WTC11 (cell line): Measurements from ENCODE around the gene UGT3A2. TPM values are rescaled to one million over a fixed set of nuclear protein-coding genes. Genes with fewer than 3 reads are reported as not detected.

Experiments
- ATAC-seq: fragments of 200-7000 bp; cut with Tn5 transposase; 2 replicates; pipeline ENCODE4 v1.10.0; 2021; ENCODE audit warnings: mild to moderate bottlenecking, moderate library complexity
- CTCF ChIA-PET: fragments of 300-600 bp; sonication (Branson Sonifier 250); formaldehyde crosslinking; loops from one replicate; lab custom pipeline; 2021; ENCODE audit warnings: antibody characterized with exemption; lab: Charles Lee
- POLR2A ChIA-PET: fragments of 350-600 bp; sonication (Branson Sonifier 250); formaldehyde crosslinking; loops from one replicate; lab custom pipeline; 2021; ENCODE audit warnings: antibody characterized with exemption; lab: Charles Lee
- DNase-seq: peaks from one replicate; pipeline ENCODE4 v3.0.0; 2021; ENCODE audit warnings: low spot score
- H3K27ac Mint-ChIP-seq: 2 replicates; pipeline ENCODE4 v1.8.0; 2021; ENCODE audit warnings: mixed read lengths
- H3K27me3 Mint-ChIP-seq: 2 replicates; pipeline ENCODE4 v1.8.0; 2021; ENCODE audit warnings: low read depth, mild to moderate bottlenecking, moderate library complexity, mixed read lengths
- H3K36me3 Mint-ChIP-seq: 2 replicates; pipeline ENCODE4 v1.8.0; 2021; ENCODE audit warnings: mixed read lengths
- H3K4me1 Mint-ChIP-seq: 2 replicates; pipeline ENCODE4 v1.8.0; 2022; ENCODE audit warnings: mixed read lengths
- H3K4me3 Mint-ChIP-seq: 2 replicates; pipeline ENCODE4 v1.8.0; 2021; ENCODE audit warnings: mild to moderate bottlenecking, moderate library complexity, mixed read lengths
- H3K9me3 Mint-ChIP-seq: 2 replicates; pipeline ENCODE4 v1.8.0; 2021; ENCODE audit warnings: mixed read lengths
- ARID4B ChIP-seq: sonication (generic); formaldehyde crosslinking; IDR thresholded peaks from 2 replicates; pipeline ENCODE4 v1.8.0; 2023; ENCODE audit warnings: missing genetic modification reagents, mild to moderate bottlenecking, borderline replicate concordance
- ATF6 ChIP-seq: sonication (generic); formaldehyde crosslinking; IDR thresholded peaks from 2 replicates; pipeline ENCODE4 v1.8.1; 2023; ENCODE audit warnings: mild to moderate bottlenecking, missing genetic modification reagents
- CDX4 ChIP-seq: fragments of 250-450 bp; sonication (Bioruptor Pico); IDR thresholded peaks from 2 replicates; pipeline ENCODE4 v1.9.0; 2021; ENCODE audit warnings: moderate library complexity, mild to moderate bottlenecking, inconsistent platforms, borderline replicate concordance
- CREM ChIP-seq: sonication (generic); formaldehyde crosslinking; IDR thresholded peaks from 2 replicates; pipeline ENCODE4 v1.8.1; 2022; ENCODE audit warnings: mild to moderate bottlenecking, missing genetic modification reagents, moderate library complexity
- CTCF ChIP-seq: fragments of 200-600 bp; IDR thresholded peaks from 2 replicates; pipeline ENCODE4 v1.8.0; 2022; ENCODE audit warnings: antibody characterized with exemption
- ESRRA ChIP-seq: sonication (generic); formaldehyde crosslinking; IDR thresholded peaks from 2 replicates; pipeline ENCODE4 v1.8.1; 2022; ENCODE audit warnings: mild to moderate bottlenecking, missing genetic modification reagents, borderline replicate concordance
- ETV6 ChIP-seq: sonication (generic); formaldehyde crosslinking; IDR thresholded peaks from 2 replicates; pipeline ENCODE4 v1.8.1; 2022; ENCODE audit warnings: mild to moderate bottlenecking, missing genetic modification reagents
- FOXK1 ChIP-seq: sonication (generic); formaldehyde crosslinking; IDR thresholded peaks from 2 replicates; pipeline ENCODE4 v1.8.0; 2022; ENCODE audit warnings: mild to moderate bottlenecking, moderate library complexity, missing genetic modification reagents
- JUN ChIP-seq: sonication (generic); formaldehyde crosslinking; IDR thresholded peaks from 2 replicates; pipeline ENCODE4 v1.8.0; 2023; ENCODE audit warnings: mild to moderate bottlenecking, missing genetic modification reagents
- RELA ChIP-seq: sonication (generic); formaldehyde crosslinking; IDR thresholded peaks from 2 replicates; pipeline ENCODE4 v1.8.1; 2022; ENCODE audit warnings: missing genetic modification reagents, mild to moderate bottlenecking, borderline replicate concordance
- TCF7 ChIP-seq: sonication (generic); formaldehyde crosslinking; IDR thresholded peaks from 2 replicates; pipeline ENCODE4 v1.8.0; 2022; ENCODE audit warnings: mild to moderate bottlenecking, low read depth, missing genetic modification reagents, moderate library complexity
- TEAD1 ChIP-seq: sonication (generic); formaldehyde crosslinking; IDR thresholded peaks from 2 replicates; pipeline ENCODE4 v1.8.0; 2022; ENCODE audit warnings: mild to moderate bottlenecking, missing genetic modification reagents
- USF1 ChIP-seq: sonication (generic); formaldehyde crosslinking; IDR thresholded peaks from 2 replicates; pipeline ENCODE4 v1.8.0; 2022; ENCODE audit warnings: mild to moderate bottlenecking, missing genetic modification reagents
- USF2 ChIP-seq: sonication (generic); formaldehyde crosslinking; IDR thresholded peaks from 2 replicates; pipeline ENCODE4 v1.8.1; 2023; ENCODE audit warnings: mild to moderate bottlenecking, missing genetic modification reagents, moderate library complexity
- ZBTB43 ChIP-seq: sonication (generic); formaldehyde crosslinking; IDR thresholded peaks from 2 replicates; pipeline ENCODE4 v1.8.1; 2023; ENCODE audit warnings: mild to moderate bottlenecking, missing genetic modification reagents
- ZNF281 ChIP-seq: sonication (generic); formaldehyde crosslinking; IDR thresholded peaks from 2 replicates; pipeline ENCODE4 v1.8.0; 2023; ENCODE audit warnings: mild to moderate bottlenecking, missing genetic modification reagents
- ZNF396 ChIP-seq: fragments of 250-450 bp; sonication (Bioruptor Pico); IDR thresholded peaks from 2 replicates; pipeline ENCODE4 v1.8.0; 2021; ENCODE audit warnings: mild to moderate bottlenecking, moderate library complexity, borderline replicate concordance
- ZNF512 ChIP-seq: sonication (generic); formaldehyde crosslinking; IDR thresholded peaks from 2 replicates; pipeline ENCODE4 v1.8.1; 2022; ENCODE audit warnings: missing genetic modification reagents, borderline replicate concordance
- total RNA-seq: library from RNA; stranded (reverse); gene quantifications from 3 replicates; pipeline ENCODE4 v1.2.3, GENCODE V29; 2021

UGT3A2 gene
- total RNA-seq, 1 experiment from 2014 or later: 13.6 TPM

- DNase-seq (no peak), ATAC-seq (no peak)
- ChIA-PET CTCF (no interaction called here), POLR2A (no interaction called here)
- H3K4me1 Mint-ChIP-seq: peaks cover 3% of the 10 kb centered on the region; the same call in 1 of the 2 replicates
- H3K9me3 Mint-ChIP-seq: no peaks in the 10 kb centered on the region
- no peak overlapping the region for H3K27ac Mint-ChIP-seq
- TF ChIP-seq JUN (no peak), ESRRA (CRISPR knock-in tag) (no peak), ARID4B (no peak), RELA (CRISPR knock-in tag) (no peak), ETV6 (CRISPR knock-in tag) (no peak), ZNF396 (CRISPR knock-in tag) (no peak), ZBTB43 (CRISPR knock-in tag) (no peak)
- no peaks in the 10 kb centered on the region; the same call in 1 of the 2 replicates for H3K27me3 Mint-ChIP-seq
- no peaks in the 10 kb centered on the region for H3K36me3 Mint-ChIP-seq
- no peak overlapping the region for H3K4me3 Mint-ChIP-seq
Observed at GRCh38 chr5:36001032-36001431, 65.7 kb downstream of the UGT3A2 start.

GRCh38 chr5:35999547-35999946 is 67.1 kb downstream of the UGT3A2 start:
- H3K27me3 Mint-ChIP-seq: no peaks in the 10 kb centered on the region; the same call in 1 of the 2 replicates
- no peak for ATAC-seq
- H3K9me3 Mint-ChIP-seq: no peaks in the 10 kb centered on the region
- no peak for DNase-seq
- POLR2A ChIA-PET: no interaction called here
- H3K4me3 Mint-ChIP-seq: no peak overlapping the region
- H3K27ac Mint-ChIP-seq: no peak overlapping the region
- peaks cover 3% of the 10 kb centered on the region; the same call in 1 of the 2 replicates for H3K4me1 Mint-ChIP-seq
- CTCF ChIA-PET: interaction anchor here (0.6 to 0.7 kb wide), 3 partner anchors 42 to 775 kb away, joined by 3 to 4 read pairs (median 3); no protein-coding TSS in a partner anchor
- no peaks in the 10 kb centered on the region for H3K36me3 Mint-ChIP-seq
- TF ChIP-seq RELA (CRISPR knock-in tag): no peak
- TF ChIP-seq ZNF281 (CRISPR knock-in tag): no peak
- no peak for TF ChIP-seq ETV6 (CRISPR knock-in tag)
- TF ChIP-seq ZNF512 (CRISPR knock-in tag): no peak
- no peak for TF ChIP-seq CDX4 (CRISPR knock-in tag)
- no peak for TF ChIP-seq CTCF
- no peak for TF ChIP-seq USF2
- TF ChIP-seq FOXK1 (CRISPR knock-in tag): no peak
- no peak for TF ChIP-seq TEAD1 (CRISPR knock-in tag)
- no peak for TF ChIP-seq CREM (CRISPR knock-in tag)
- TF ChIP-seq ATF6 (CRISPR knock-in tag): no peak
- no peak for TF ChIP-seq USF1 (CRISPR knock-in tag)
- no peak for TF ChIP-seq TCF7 (CRISPR knock-in tag)
